Stimulated activated memory B cell treated with anti-CD40 and anti-IgM and Interleukin-4, amounts not matched to agents 10 μg/mL and 1 μg/mL and 100 μg/mL, for 72 hours (primary cell): Measurements from ENCODE around the gene LRRC7.

Source experiments
- ATAC-seq: fragments of 150-1000 bp; cut with Tn5 transposase; 2 replicates; pipeline ENCODE4 v1.10.0; 2021
- H3K27ac Mint-ChIP-seq: one replicate; pipeline ENCODE4 v1.8.0; 2022; ENCODE audit warnings: mild to moderate bottlenecking, mixed read lengths
- H3K27me3 Mint-ChIP-seq: one replicate; pipeline ENCODE4 v1.8.0; 2022; ENCODE audit warnings: mixed read lengths
- H3K36me3 Mint-ChIP-seq: one replicate; pipeline ENCODE4 v1.8.0; 2022; ENCODE audit warnings: mixed read lengths
- H3K4me1 Mint-ChIP-seq: one replicate; pipeline ENCODE4 v1.8.0; 2022; ENCODE audit warnings: mixed read lengths
- H3K4me3 Mint-ChIP-seq: one replicate; pipeline ENCODE4 v1.8.0; 2022; ENCODE audit warnings: mild to moderate bottlenecking, moderate library complexity, mixed read lengths
- H3K9me3 Mint-ChIP-seq: one replicate; pipeline ENCODE4 v1.8.0; 2022; ENCODE audit warnings: mixed read lengths

LRRC7 gene

GRCh38 chr1:69649383-69649990 is 81.8 kb downstream of the LRRC7 start:
- no peak overlapping the region for H3K4me3 Mint-ChIP-seq
- H3K27ac Mint-ChIP-seq: no peak overlapping the region
- no peaks in the 10 kb centered on the region for H3K4me1 Mint-ChIP-seq

GRCh38 chr1:69650779-69651178 is 83.1 kb downstream of the LRRC7 start:
- Mint-ChIP-seq H3K9me3 (no peaks in the 10 kb centered on the region), H3K4me3 (no peak overlapping the region), H3K27ac (no peak overlapping the region), H3K36me3 (no peaks in the 10 kb centered on the region), H3K4me1 (no peaks in the 10 kb centered on the region), H3K27me3 (no peaks in the 10 kb centered on the region)
- no peak for ATAC-seq

More at GRCh38 chr1:69649383-69649990, 81.8 kb downstream of the LRRC7 start:
- Mint-ChIP-seq H3K9me3 (no peaks in the 10 kb centered on the region), H3K36me3 (no peaks in the 10 kb centered on the region), H3K27me3 (no peaks in the 10 kb centered on the region)
- ATAC-seq: no peak

- Mint-ChIP-seq H3K36me3 (no peaks in the 10 kb centered on the region), H3K27ac (no peak overlapping the region), H3K4me1 (no peaks in the 10 kb centered on the region), H3K9me3 (no peaks in the 10 kb centered on the region), H3K4me3 (no peak overlapping the region), H3K27me3 (no peaks in the 10 kb centered on the region)
- peak; percentile 31 for ATAC-seq
Measured at GRCh38 chr1:69651656-69652055, 83.9 kb downstream of the LRRC7 start.

GRCh38 chr1:69657971-69658370 is 90.2 kb downstream of the LRRC7 start:
- no peaks in the 10 kb centered on the region for H3K36me3 Mint-ChIP-seq
- no peak overlapping the region for H3K4me3 Mint-ChIP-seq
- H3K9me3 Mint-ChIP-seq: peaks cover 5% of the 10 kb centered on the region
- H3K27me3 Mint-ChIP-seq: no peaks in the 10 kb centered on the region
- no peaks in the 10 kb centered on the region for H3K4me1 Mint-ChIP-seq
- ATAC-seq: no peak
- no peak overlapping the region for H3K27ac Mint-ChIP-seq

- no peaks in the 10 kb centered on the region for H3K4me1 Mint-ChIP-seq
- ATAC-seq: no peak
- no peak overlapping the region for H3K27ac Mint-ChIP-seq
- H3K4me3 Mint-ChIP-seq: no peak overlapping the region
- peaks cover 12% of the 10 kb centered on the region for H3K9me3 Mint-ChIP-seq
- H3K36me3 Mint-ChIP-seq: no peaks in the 10 kb centered on the region
- no peaks in the 10 kb centered on the region for H3K27me3 Mint-ChIP-seq
Measured at GRCh38 chr1:69661686-69662085, 94.0 kb downstream of the LRRC7 start.

GRCh38 chr1:69662321-69662720 is 94.6 kb downstream of the LRRC7 start:
- no peak for ATAC-seq
- Mint-ChIP-seq H3K27me3 (no peaks in the 10 kb centered on the region), H3K27ac (no peak overlapping the region), H3K36me3 (no peaks in the 10 kb centered on the region), H3K9me3 (peaks cover 12% of the 10 kb centered on the region), H3K4me3 (no peak overlapping the region), H3K4me1 (no peaks in the 10 kb centered on the region)

- H3K27me3 Mint-ChIP-seq: no peaks in the 10 kb centered on the region
- no peaks in the 10 kb centered on the region for H3K4me1 Mint-ChIP-seq
- peak; percentile 34 for ATAC-seq
- H3K9me3 Mint-ChIP-seq: peaks cover 4% of the 10 kb centered on the region
- no peak overlapping the region for H3K4me3 Mint-ChIP-seq
- H3K36me3 Mint-ChIP-seq: no peaks in the 10 kb centered on the region
- no peak overlapping the region for H3K27ac Mint-ChIP-seq
Measured at GRCh38 chr1:69671363-69672010, 103.8 kb downstream of the LRRC7 start.

- no peak overlapping the region for H3K4me3 Mint-ChIP-seq
- no peaks in the 10 kb centered on the region for H3K9me3 Mint-ChIP-seq
- no peaks in the 10 kb centered on the region for H3K36me3 Mint-ChIP-seq
- H3K27ac Mint-ChIP-seq: no peak overlapping the region
- no peaks in the 10 kb centered on the region for H3K4me1 Mint-ChIP-seq
- H3K27me3 Mint-ChIP-seq: no peaks in the 10 kb centered on the region
- ATAC-seq: no peak
Measured at GRCh38 chr1:69673321-69673720, 105.6 kb downstream of the LRRC7 start.

GRCh38 chr1:69679965-69680364 is 112.2 kb downstream of the LRRC7 start:
- Mint-ChIP-seq H3K4me3 (no peak overlapping the region), H3K27me3 (no peaks in the 10 kb centered on the region), H3K4me1 (no peaks in the 10 kb centered on the region), H3K36me3 (no peaks in the 10 kb centered on the region), H3K27ac (no peak overlapping the region), H3K9me3 (peaks cover 7% of the 10 kb centered on the region)
- ATAC-seq: no peak

- Mint-ChIP-seq H3K9me3 (peaks cover 7% of the 10 kb centered on the region), H3K4me3 (no peak overlapping the region), H3K4me1 (no peaks in the 10 kb centered on the region), H3K36me3 (no peaks in the 10 kb centered on the region), H3K27me3 (no peaks in the 10 kb centered on the region), H3K27ac (no peak overlapping the region)
- no peak for ATAC-seq
Measured at GRCh38 chr1:69686367-69686984, 118.8 kb downstream of the LRRC7 start.

- no peaks in the 10 kb centered on the region for H3K27me3 Mint-ChIP-seq
- H3K9me3 Mint-ChIP-seq: peaks cover 5% of the 10 kb centered on the region
- no peak for ATAC-seq
- H3K4me1 Mint-ChIP-seq: no peaks in the 10 kb centered on the region
- H3K4me3 Mint-ChIP-seq: no peak overlapping the region
- no peaks in the 10 kb centered on the region for H3K36me3 Mint-ChIP-seq
- no peak overlapping the region for H3K27ac Mint-ChIP-seq
Measured at GRCh38 chr1:69688193-69688592, 120.5 kb downstream of the LRRC7 start.

GRCh38 chr1:69691179-69691578 is 123.5 kb downstream of the LRRC7 start:
- ATAC-seq: no peak
- Mint-ChIP-seq H3K36me3 (no peaks in the 10 kb centered on the region), H3K4me3 (no peak overlapping the region), H3K27ac (no peak overlapping the region), H3K9me3 (peaks cover 9% of the 10 kb centered on the region), H3K4me1 (no peaks in the 10 kb centered on the region), H3K27me3 (no peaks in the 10 kb centered on the region)

GRCh38 chr1:69693921-69694675 is 126.4 kb downstream of the LRRC7 start:
- ATAC-seq: no peak
- Mint-ChIP-seq H3K27ac (no peak overlapping the region), H3K4me1 (no peaks in the 10 kb centered on the region), H3K27me3 (no peaks in the 10 kb centered on the region), H3K4me3 (no peak overlapping the region), H3K9me3 (peaks cover 9% of the 10 kb centered on the region), H3K36me3 (no peaks in the 10 kb centered on the region)

GRCh38 chr1:69697340-69697739 is 129.6 kb downstream of the LRRC7 start:
- Mint-ChIP-seq H3K36me3 (no peaks in the 10 kb centered on the region), H3K4me1 (no peaks in the 10 kb centered on the region), H3K9me3 (peaks cover 9% of the 10 kb centered on the region), H3K27ac (no peak overlapping the region), H3K4me3 (no peak overlapping the region), H3K27me3 (no peaks in the 10 kb centered on the region)
- no peak for ATAC-seq

- Mint-ChIP-seq H3K36me3 (no peaks in the 10 kb centered on the region), H3K4me1 (no peaks in the 10 kb centered on the region), H3K9me3 (no peaks in the 10 kb centered on the region), H3K27me3 (no peaks in the 10 kb centered on the region), H3K4me3 (no peak overlapping the region), H3K27ac (no peak overlapping the region)
- no peak for ATAC-seq
Measured at GRCh38 chr1:69700770-69701169, 133.0 kb downstream of the LRRC7 start.
